ENCODE measurements around the gene OAS2.
"Not testable (repeated sequence)": the region's sequence is repeated elsewhere in the genome, so short reads cannot be mapped to it uniquely, and the experiment has no call there.

OAS2 gene

GRCh38 chr12:112986291-112986800, 8.0 kb downstream of the OAS2 start:
- no peak for DNase-seq

DNA sequence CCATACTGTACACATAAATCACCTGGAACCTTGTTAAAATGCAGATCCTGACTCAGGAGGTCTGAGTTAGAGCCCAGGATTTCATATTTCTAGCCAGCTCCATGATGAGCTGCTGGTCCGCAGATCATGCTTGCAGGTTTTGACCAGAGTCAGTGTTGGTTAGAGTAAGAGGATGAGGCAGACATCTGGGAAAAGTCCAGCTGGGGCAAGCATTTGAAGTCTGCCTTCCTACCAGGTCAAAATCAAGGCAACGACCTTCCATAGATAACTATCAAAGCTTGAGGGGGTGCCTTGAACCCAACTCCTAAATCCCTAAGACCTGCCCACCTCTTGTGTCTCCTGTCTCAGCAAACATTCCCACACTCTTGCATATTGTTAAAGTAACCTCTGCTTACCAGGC, 9.2 kb downstream of the OAS2 start:
- no peak for DNase-seq

GRCh38 chr12:112988224-112988623, 9.9 kb downstream of the OAS2 start:
- DNase-seq, result no peak

DNA sequence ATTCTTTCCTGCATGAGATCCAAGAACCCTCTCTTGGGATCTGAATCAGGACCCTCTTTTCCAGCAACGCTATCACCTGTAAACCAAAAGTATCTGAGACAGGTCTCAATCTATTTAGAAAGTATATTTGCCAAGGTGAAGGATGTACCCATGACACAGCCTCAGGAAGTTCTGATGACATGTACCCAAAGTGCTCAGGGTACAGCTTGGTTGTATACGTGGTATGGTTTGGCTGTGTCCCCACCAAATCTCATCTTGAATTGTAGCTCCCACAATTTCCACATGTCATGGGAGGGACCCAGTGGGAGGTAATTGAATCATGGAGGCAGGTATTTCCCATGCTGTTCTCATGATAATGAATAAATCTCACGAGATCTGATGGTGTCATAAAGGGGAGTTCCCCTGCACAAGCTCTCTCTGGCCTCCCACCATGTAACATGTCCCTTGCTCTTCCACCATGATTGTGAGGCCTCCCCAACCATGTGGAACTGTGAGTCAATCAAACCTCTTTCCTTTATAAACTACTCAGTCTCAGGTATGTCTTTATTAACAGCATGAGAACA, 10.6 kb downstream of the OAS2 start:
- DNase-seq, result not testable (repeated sequence)

GRCh38 chr12:112989806-112990205, 11.5 kb downstream of the OAS2 start:
- DNase-seq, result no peak

DNA sequence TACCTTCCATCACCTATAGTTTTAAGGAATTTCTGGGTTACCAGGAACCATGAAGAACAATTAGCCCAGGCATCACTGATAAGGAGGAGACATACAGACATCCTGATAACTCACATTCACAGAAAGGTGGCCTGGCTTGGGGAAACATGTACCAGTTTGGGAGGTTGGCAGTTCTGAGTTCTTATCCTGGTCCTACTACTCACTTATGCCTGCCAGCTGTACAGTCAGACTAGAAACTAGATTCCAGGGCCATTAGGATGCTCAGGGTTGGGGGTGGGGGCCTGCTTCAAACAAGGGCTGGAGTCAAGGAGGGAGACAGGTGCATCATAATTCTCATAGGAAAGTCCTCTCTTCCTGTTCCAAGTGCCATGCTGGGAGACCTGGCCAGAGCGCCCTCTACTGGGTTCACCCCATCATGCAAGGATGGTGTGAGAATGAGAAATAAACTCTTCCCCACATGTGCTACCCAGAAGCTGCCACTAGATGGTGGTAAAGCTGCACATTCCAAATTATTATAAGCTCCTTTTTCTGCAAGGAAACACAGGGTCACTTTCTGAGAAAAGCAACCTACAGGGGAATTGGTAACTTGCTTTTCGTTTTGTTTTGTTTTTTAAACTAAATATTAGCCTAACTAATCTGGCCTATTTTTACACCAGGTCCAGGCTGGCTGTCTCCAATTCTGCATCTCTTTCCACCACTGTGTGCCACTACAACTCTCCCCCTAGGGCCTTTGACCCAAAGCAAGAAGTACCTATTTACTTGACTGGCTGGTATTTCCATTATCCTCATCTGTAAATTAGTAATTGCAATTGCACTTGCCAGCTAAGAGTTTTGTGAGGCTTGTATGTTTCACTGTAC, 14.5 kb downstream of the OAS2 start:
- no peak for DNase-seq

DNA sequence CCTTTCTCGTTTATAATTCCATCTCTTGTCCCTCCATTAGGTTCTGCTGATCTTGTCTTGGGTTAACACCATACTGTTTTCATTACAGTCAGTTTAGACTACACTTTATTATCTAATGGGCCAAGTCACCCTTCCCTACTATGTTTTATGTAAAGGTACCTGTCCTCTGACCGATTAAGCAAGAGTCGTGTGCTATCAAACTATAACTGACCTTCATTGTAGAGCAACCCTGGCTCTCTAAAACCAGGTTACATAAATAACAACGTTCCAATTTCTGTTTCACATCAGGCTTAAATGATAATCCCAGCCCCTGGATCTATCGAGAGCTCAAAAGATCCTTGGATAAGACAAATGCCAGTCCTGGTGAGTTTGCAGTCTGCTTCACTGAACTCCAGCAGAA, 16.7 kb downstream of the OAS2 start:
- no peak for DNase-seq

GRCh38 chr12:112996501-112996900, 18.2 kb downstream of the OAS2 start:
- DNase-seq, result no peak

DNA sequence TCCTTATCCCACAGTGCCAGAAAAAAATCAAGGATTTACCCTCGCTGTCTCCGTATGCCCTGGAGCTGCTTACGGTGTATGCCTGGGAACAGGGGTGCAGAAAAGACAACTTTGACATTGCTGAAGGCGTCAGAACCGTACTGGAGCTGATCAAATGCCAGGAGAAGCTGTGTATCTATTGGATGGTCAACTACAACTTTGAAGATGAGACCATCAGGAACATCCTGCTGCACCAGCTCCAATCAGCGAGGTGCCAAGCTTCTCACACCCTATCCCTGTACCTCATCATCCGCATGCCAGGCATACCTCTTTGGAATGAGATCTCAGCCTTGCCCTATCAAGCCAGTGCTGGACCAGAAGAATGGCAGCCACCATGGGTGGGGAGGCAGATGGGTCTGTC, 19.2 kb downstream of the OAS2 start:
- DNase-seq, result no peak

- DNase-seq, result no peak
These were observed 20.9 kb downstream of the OAS2 start for GRCh38 chr12:112998987-112999767.

DNA sequence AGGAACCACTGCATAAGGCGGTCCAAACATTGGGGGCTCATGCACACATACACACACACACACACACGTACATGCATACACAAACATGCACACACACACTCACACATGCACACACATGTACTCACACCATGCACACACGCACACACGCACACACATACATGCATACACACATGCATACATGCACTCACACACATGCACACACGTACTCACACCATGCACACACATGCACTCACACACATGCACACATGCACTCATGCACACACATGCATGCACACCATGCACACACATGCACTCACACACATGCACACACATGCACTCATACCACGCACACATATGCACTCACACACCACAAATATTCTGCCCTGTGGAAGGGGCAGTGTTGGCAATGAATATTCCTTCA, 22.1 kb downstream of the OAS2 start:
- no peak for DNase-seq

- DNase-seq, result no peak
These were observed 23.8 kb downstream of the OAS2 start for GRCh38 chr12:113002155-113002554.

- DNase-seq, result no peak
These were observed 24.4 kb downstream of the OAS2 start for GRCh38 chr12:113002676-113003075.

- DNase-seq, result no peak
These were observed 25.3 kb downstream of the OAS2 start for GRCh38 chr12:113003636-113004035.

GRCh38 chr12:113005762-113006161, 27.4 kb downstream of the OAS2 start:
- no peak for DNase-seq

- DNase-seq, result no peak
These were observed 27.9 kb downstream of the OAS2 start for GRCh38 chr12:113006206-113006605.

- no peak for DNase-seq
These were observed 28.3 kb downstream of the OAS2 start for GRCh38 chr12:113006641-113007040.

DNA sequence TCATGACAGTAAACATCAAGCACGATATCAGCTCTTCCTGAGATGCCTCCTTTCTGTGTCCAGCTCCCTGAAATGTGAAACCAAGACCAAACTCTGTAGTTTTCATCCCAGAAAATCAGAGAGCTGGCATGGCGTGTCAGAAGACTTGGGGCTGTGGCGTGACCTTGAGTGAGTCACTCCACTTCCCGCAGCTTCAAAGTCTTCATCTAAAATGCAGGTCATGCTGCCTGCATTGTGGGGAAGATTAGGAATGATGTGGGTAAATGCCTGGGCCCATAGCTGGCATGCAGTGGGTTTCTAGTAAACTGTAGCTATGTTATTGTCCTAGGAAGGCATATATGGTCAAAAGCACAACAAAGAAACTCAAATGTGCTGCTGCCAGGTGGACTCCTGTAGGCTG, 28.8 kb downstream of the OAS2 start:
- no peak for DNase-seq

GRCh38 chr12:113010701-113011100, 32.4 kb downstream of the OAS2 start:
- no peak for DNase-seq

GRCh38 chr12:113014565-113014964, 36.2 kb downstream of the OAS2 start:
- no peak for DNase-seq

DNA sequence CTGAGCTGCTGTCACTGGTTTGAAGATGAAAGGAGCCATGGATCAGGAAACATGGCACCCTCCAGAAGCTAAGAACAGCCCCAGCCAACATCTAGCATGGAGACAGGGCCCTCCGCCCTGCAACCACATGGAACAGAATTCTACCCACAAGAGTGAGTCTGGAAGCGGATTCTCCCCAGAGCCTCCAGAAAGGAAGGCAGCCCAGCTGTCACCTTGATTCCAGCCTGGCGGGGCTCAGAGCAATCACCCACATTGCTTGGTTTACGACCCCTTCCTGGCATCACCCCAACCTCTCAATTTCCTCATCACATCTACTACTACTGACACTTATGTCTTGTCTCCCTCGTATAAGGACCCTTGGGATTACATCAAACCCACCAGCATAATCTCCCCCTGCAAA, 38.5 kb downstream of the OAS2 start:
- no peak for DNase-seq

- DNase-seq, result no peak
These were observed 40.7 kb downstream of the OAS2 start for GRCh38 chr12:113019025-113019424.

- DNase-seq, result no peak
These were observed 43.2 kb downstream of the OAS2 start for GRCh38 chr12:113021500-113021899.

Data from cerebellar nuclear complex (tissue), 1 donor.